Germinal center (tissue), 1 donor: ENCODE results near the gene KCNIP4.

Experiments
- DNase-seq: peaks from one replicate; pipeline ENCODE4 v3.0.0; 2012; ENCODE audit warnings: mixed read lengths, low spot score

KCNIP4 gene

GRCh38 chr4:21184788-21185187, 763.8 kb downstream of the KCNIP4 start:
- no peak for DNase-seq

- no peak for DNase-seq
Observed at GRCh38 chr4:21181716-21182115, 766.9 kb downstream of the KCNIP4 start.

GRCh38 chr4:21177871-21178270, 770.7 kb downstream of the KCNIP4 start:
- no peak for DNase-seq

GRCh38 chr4:21177092-21177491, 771.5 kb downstream of the KCNIP4 start:
- no peak for DNase-seq

GRCh38 chr4:21167711-21168110, 780.9 kb downstream of the KCNIP4 start:
- DNase-seq: no peak

- DNase-seq: no peak
Observed at GRCh38 chr4:21155367-21155766, 793.2 kb downstream of the KCNIP4 start.

GRCh38 chr4:21139327-21139726, 809.2 kb downstream of the KCNIP4 start:
- DNase-seq: no peak

- DNase-seq: no peak
Observed at GRCh38 chr4:21136051-21136630, 812.4 kb downstream of the KCNIP4 start.

- no peak for DNase-seq
Observed at GRCh38 chr4:21134994-21135393, 813.6 kb downstream of the KCNIP4 start.

GRCh38 chr4:21130606-21131005, 818.0 kb downstream of the KCNIP4 start:
- no peak for DNase-seq

GRCh38 chr4:21126014-21126512, 822.5 kb downstream of the KCNIP4 start:
- DNase-seq: no peak

- no peak for DNase-seq
Observed at GRCh38 chr4:21118301-21118700, 830.3 kb downstream of the KCNIP4 start.

- no peak for DNase-seq
Observed at GRCh38 chr4:21117541-21118180, 830.9 kb downstream of the KCNIP4 start.

GRCh38 chr4:21113496-21114223, 834.9 kb downstream of the KCNIP4 start:
- no peak for DNase-seq

- DNase-seq: no peak
Observed at GRCh38 chr4:21102667-21103066, 845.9 kb downstream of the KCNIP4 start.

- no peak for DNase-seq
Observed at GRCh38 chr4:21097865-21098264, 850.7 kb downstream of the KCNIP4 start.

- no peak for DNase-seq
Observed at GRCh38 chr4:21097026-21097425, 851.5 kb downstream of the KCNIP4 start.

GRCh38 chr4:21092531-21092930, 856.0 kb downstream of the KCNIP4 start:
- DNase-seq: no peak

GRCh38 chr4:21090094-21090666, 858.4 kb downstream of the KCNIP4 start:
- DNase-seq: no peak

GRCh38 chr4:21083413-21083812, 865.2 kb downstream of the KCNIP4 start:
- DNase-seq: no peak

- DNase-seq: no peak
Observed at GRCh38 chr4:21077967-21078366, 870.6 kb downstream of the KCNIP4 start.

- DNase-seq: no peak
Observed at GRCh38 chr4:21067351-21067750, 881.2 kb downstream of the KCNIP4 start.

- DNase-seq: no peak
Observed at GRCh38 chr4:21061902-21062301, 886.7 kb downstream of the KCNIP4 start.
